Upper lobe of left lung (tissue), 6 donors: ENCODE data around the gene LRRC43. TPM values are rescaled to one million over a fixed set of nuclear protein-coding genes. Genes with fewer than 3 reads are reported as not detected.

Experiments used
- ATAC-seq, 2 donors: fragments of 200-7000 bp; cut with Tn5 transposase; one replicate each; pipeline ENCODE4 v1.9.1; 2022; ENCODE audit warnings: mild to moderate bottlenecking in 2 of 2, moderate library complexity in 2 of 2; ENCODE audit not compliant: low FRiP score in 2 of 2
- DNase-seq, 2 donors: peaks; one replicate each; pipeline ENCODE4 v3.0.0-alpha.2; 2019 to 2020
- H3K27ac ChIP-seq, 4 donors: fragments of 200-600 bp; sonication (generic); one replicate each; pipeline ENCODE4 v1.5.1; 2016 to 2019
- H3K27me3 ChIP-seq, 4 donors: fragments of 200-600 bp; sonication (generic); one replicate each; pipeline ENCODE4 v1.5.1; 2017 to 2019
- H3K36me3 ChIP-seq, 4 donors: fragments of 200-600 bp; sonication (generic); one replicate each; pipeline ENCODE4 v1.5.1; 2016 to 2019
- H3K4me1 ChIP-seq, 4 donors: fragments of 200-600 bp; sonication (generic); one replicate each; pipeline ENCODE4 v1.5.1; 2018 to 2019
- H3K4me3 ChIP-seq, 4 donors: fragments of 200-600 bp; sonication (generic); one replicate each; pipeline ENCODE4 v1.5.1; 2017 to 2019; ENCODE audit warnings: mild to moderate bottlenecking in 2 of 4, moderate library complexity in 1 of 4
- H3K9me3 ChIP-seq, 4 donors: fragments of 200-600 bp; sonication (generic); one replicate each; pipeline ENCODE4 v1.5.1; 2018 to 2019
- EP300 ChIP-seq, 4 donors: sonication (generic); formaldehyde crosslinking; IDR thresholded peaks; one replicate each; pipeline ENCODE4 v1.5.1; 2017; ENCODE audit warnings: antibody characterized with exemption in 4 of 4, control low read depth in 2 of 4
- POLR2A ChIP-seq, 4 donors: fragments of 450-650 bp; IDR thresholded peaks; one replicate each; pipeline ENCODE4 v1.5.1; 2016 to 2017; ENCODE audit warnings: antibody characterized with exemption in 4 of 4, mild to moderate bottlenecking in 2 of 4
- POLR2AphosphoS5 ChIP-seq, 2 donors: sonication (generic); formaldehyde crosslinking; IDR thresholded peaks; one replicate each; pipeline ENCODE4 v1.5.1; 2017; ENCODE audit warnings: antibody characterized with exemption in 2 of 2
- WGBS, 2 donors: methylation state at CpG; one replicate each; pipeline ENCODE4 v1.1.5; 2017 to 2018; 5-methylcytosine and 5-hydroxymethylcytosine counted together
- total RNA-seq, 6 donors: library from RNA; depleted of rRNA in 4 of 6; stranded (reverse); fragments of >200 nt in 4 of 6; gene quantifications; one replicate each; pipeline versions ENCODE4 v1.1.0 to v1.2.1, GENCODE V29; 2016 to 2021
- TF ChIP-seq, protein P1 (sequence below), 6 experiments: fragments of 450-650 bp in 4 of 6; fragments of 200-600 bp in 2 of 6; sonication (generic) in 2 of 6; IDR thresholded peaks; one replicate each; pipeline ENCODE4 v1.5.1; 2016 to 2019; ENCODE audit warnings: antibody characterized with exemption in 6 of 6
- donor health status: DM: no; HTN: no; CAD: no; lungs with moderate emphysema.
- donor health status: DM: no; HTN: yes; CAD: no; lungs with severe emphysema.

The LRRC43 gene
- total RNA-seq, 6 donors from 2014 or later = 0.72 to 13.6 (median 5.5) TPM

DNA sequence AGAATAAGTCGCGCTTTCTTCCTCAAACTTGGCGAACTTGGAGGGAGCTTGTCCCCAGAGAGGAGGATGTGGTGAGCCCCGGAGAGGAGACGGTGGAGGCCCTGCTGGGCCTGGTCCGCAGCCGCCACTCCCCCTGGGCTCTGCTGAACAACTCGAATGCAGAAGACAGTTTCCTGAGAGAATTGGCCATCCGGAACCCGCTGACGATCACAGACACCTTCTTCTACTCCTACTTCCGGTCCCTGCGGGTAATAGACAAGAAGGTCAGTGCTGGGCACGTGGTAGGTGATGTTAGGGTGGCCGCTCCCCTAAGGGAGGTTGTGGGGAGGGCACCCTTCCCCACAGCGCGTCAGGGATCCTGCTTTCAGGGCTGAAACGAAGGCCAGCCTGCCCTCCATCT, 1.6 kb downstream of the LRRC43 start:
- 68 to 80% methylated on average over 18 of the region's 18 CpGs for WGBS, 2 donors

DNA sequence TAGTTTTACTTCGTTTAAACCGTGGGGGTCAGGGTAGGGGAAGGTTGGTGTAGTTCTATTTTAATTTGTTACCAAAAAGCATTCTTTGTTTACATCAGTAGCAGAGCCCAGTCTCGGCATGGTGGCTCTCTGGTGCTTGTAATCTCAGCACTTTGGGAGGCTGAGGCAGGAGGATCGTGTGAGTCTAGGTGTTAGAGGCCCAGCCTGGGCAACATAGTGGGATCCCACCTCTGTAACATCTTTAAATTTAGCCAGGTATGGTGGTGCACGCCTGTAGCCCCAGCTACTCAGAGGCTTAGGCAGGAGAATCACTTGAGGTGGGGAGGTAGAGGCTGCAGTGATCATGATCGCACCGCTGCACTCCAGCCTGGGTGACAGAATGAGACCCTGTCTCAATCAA, 2.2 kb downstream of the LRRC43 start:
- no peak overlapping the region for H3K4me3 ChIP-seq
- H3K4me1 ChIP-seq = peaks cover 0 to 13% (median 8%) of the 10 kb centered on the region in 4 donors
- no peak for ATAC-seq
- TF ChIP-seq POLR2AphosphoS5 (IDR thresholded peaks at IDR 0.05) = no peak
- no peak for TF ChIP-seq EP300 (IDR thresholded peaks at IDR 0.05)
- no peak for TF ChIP-seq POLR2A (IDR thresholded peaks at IDR 0.05)
- TF ChIP-seq, protein P1, sequence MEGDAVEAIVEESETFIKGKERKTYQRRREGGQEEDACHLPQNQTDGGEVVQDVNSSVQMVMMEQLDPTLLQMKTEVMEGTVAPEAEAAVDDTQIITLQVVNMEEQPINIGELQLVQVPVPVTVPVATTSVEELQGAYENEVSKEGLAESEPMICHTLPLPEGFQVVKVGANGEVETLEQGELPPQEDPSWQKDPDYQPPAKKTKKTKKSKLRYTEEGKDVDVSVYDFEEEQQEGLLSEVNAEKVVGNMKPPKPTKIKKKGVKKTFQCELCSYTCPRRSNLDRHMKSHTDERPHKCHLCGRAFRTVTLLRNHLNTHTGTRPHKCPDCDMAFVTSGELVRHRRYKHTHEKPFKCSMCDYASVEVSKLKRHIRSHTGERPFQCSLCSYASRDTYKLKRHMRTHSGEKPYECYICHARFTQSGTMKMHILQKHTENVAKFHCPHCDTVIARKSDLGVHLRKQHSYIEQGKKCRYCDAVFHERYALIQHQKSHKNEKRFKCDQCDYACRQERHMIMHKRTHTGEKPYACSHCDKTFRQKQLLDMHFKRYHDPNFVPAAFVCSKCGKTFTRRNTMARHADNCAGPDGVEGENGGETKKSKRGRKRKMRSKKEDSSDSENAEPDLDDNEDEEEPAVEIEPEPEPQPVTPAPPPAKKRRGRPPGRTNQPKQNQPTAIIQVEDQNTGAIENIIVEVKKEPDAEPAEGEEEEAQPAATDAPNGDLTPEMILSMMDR (IDR thresholded peaks at IDR 0.05) = no peak
- H3K36me3 ChIP-seq = no peaks in the 10 kb centered on the region
- H3K9me3 ChIP-seq = no peaks in the 10 kb centered on the region
- WGBS, 2 donors = 95 to 98% methylated on average over 7 of the region's 7 CpGs
- no peak overlapping the region for H3K27ac ChIP-seq
- H3K27me3 ChIP-seq = peaks cover 0 to 2% (median 0%) of the 10 kb centered on the region in 4 donors
- no peak for DNase-seq

More for the DNA sequence above, 1.6 kb downstream of the LRRC43 start:
- H3K9me3 ChIP-seq = no peaks in the 10 kb centered on the region
- peaks cover 0 to 13% (median 8%) of the 10 kb centered on the region in 4 donors for H3K4me1 ChIP-seq
- H3K27ac ChIP-seq = no peak overlapping the region
- no peak for DNase-seq
- H3K27me3 ChIP-seq = peaks cover 0 to 2% (median 0%) of the 10 kb centered on the region in 4 donors
- H3K36me3 ChIP-seq = no peaks in the 10 kb centered on the region
- H3K4me3 ChIP-seq = no peak overlapping the region
- TF ChIP-seq POLR2AphosphoS5 (IDR thresholded peaks at IDR 0.05) (no peak), EP300 (IDR thresholded peaks at IDR 0.05) (no peak), POLR2A (IDR thresholded peaks at IDR 0.05) (no peak)
- TF ChIP-seq, protein P1 (IDR thresholded peaks at IDR 0.05) = no peak
- no peak for ATAC-seq

DNA sequence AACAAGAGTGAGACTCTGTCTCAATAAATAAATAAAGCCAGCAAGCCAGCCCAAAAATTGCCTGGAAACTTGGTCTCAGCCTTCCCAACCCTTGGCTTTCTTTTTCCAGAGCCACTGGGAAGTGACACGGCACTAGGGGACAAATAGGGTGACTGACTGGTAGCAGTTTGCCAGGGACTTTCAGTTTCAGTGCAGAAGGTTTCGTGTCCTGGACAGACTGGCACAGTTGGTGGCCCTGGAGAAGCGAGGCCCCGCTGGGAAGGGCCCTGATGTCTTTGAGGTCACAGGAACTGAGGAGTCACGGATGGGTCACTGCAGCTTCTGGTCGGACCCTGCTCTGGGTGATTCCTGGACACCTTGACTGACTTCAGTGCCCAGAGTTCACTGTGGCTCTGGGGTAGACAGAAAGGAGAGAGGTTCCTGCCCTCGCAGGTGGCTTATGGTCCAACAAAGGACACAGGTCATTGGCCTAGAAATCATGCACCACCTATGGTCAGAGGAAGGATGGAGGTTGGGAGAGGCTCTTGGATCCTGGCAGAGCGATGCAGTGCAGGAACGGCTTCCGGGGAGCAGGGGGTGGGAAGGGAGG, 2.7 kb downstream of the LRRC43 start:
- 83 to 88% methylated on average over 6 to 10 of the region's 10 CpGs for WGBS, 2 donors
- DNase-seq (no peak), ATAC-seq (no peak)
- Histone ChIP-seq H3K27ac (no peak overlapping the region), H3K9me3 (no peaks in the 10 kb centered on the region), H3K4me1 (peaks cover 0 to 13% (median 8%) of the 10 kb centered on the region in 4 donors), H3K4me3 (no peak overlapping the region), H3K27me3 (peaks cover 0 to 2% (median 0%) of the 10 kb centered on the region in 4 donors), H3K36me3 (no peaks in the 10 kb centered on the region)
- TF ChIP-seq POLR2AphosphoS5 (IDR thresholded peaks at IDR 0.05) = no peak
- TF ChIP-seq EP300 (IDR thresholded peaks at IDR 0.05) = no peak

DNA sequence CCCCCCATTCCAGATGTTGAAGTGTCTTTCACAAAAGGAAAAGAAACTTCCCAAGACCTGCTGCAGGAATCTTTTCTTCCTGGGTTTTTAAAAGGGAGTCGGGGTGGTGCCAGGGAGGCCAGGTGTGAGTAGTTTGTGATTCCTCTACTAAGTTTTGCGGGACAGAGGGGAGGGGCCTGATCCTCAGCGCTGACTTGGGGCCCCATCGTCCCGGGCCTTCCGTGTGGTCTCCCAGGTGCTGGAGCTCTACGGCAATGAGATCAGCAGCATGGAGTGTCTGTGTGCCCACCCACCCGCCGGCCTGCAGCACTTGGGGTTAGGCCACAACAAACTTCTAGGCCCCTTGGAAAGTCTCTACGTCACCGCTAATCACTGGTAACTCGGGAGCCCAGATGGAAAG, 4.5 kb downstream of the LRRC43 start:
- Histone ChIP-seq H3K9me3 (no peaks in the 10 kb centered on the region), H3K4me1 (peaks cover 0 to 13% (median 8%) of the 10 kb centered on the region in 4 donors), H3K36me3 (no peaks in the 10 kb centered on the region), H3K4me3 (no peak overlapping the region), H3K27me3 (peaks cover 0 to 2% (median 0%) of the 10 kb centered on the region in 4 donors), H3K27ac (no peak overlapping the region)
- no peak for TF ChIP-seq POLR2AphosphoS5 (IDR thresholded peaks at IDR 0.05)
- no peak for TF ChIP-seq POLR2A (IDR thresholded peaks at IDR 0.05)
- TF ChIP-seq, protein P1 (IDR thresholded peaks at IDR 0.05) = no peak
- no peak for TF ChIP-seq EP300 (IDR thresholded peaks at IDR 0.05)
- 82 to 85% methylated on average over 12 of the region's 12 CpGs for WGBS, 2 donors
- ATAC-seq = no peak
- no peak for DNase-seq

DNA sequence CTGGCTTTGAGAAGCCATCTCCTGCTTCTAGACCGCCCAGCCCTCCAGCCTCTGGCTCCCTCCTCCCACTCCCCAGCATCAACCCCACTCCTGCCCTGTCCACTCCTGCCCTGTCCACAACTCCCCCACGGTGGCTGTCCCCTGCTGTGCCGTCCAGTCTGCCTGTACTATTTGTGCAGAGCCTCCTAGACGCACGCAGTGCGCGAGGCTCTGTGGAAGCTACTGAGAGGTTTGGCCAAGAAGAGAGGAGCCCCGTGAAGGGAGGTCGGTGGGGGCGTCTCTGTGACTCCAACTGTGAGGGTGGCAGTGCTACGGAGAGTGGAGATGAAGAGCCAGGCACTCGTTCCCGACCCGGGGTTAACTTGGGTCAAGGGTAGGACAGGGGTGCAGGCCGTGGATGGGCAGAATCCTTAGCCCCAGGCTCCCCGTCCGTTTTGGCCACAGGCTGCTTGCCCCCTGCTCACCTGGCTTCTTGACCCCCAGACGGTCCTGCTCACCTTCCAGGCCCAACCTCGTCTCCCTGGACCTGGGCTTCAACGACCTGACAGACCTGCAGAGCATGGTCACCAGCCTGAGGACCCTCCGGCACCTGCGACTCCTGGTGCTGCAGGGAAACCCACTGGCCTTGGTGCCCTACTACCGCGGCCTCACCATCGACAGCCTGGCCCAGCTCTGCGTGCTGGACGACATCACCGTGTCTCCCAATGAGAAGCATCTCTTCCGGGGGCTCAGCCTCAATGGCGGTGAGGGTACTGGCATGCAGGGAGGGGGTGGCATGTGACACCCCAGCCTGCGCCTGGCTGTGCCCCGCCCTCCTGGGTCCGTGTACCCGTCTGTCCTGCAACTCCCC, 6.9 kb downstream of the LRRC43 start:
- H3K4me3 ChIP-seq = no peak overlapping the region
- 82 to 89% methylated on average over 26 to 34 of the region's 34 CpGs for WGBS, 2 donors
- no peaks in the 10 kb centered on the region for H3K27me3 ChIP-seq
- no peaks in the 10 kb centered on the region for H3K36me3 ChIP-seq
- no peaks in the 10 kb centered on the region for H3K9me3 ChIP-seq
- peak in 1 of 2 donors; percentile 73 for DNase-seq
- H3K4me1 ChIP-seq = no peaks in the 10 kb centered on the region
- TF ChIP-seq POLR2AphosphoS5 (IDR thresholded peaks at IDR 0.05) (no peak), POLR2A (IDR thresholded peaks at IDR 0.05) (no peak), EP300 (IDR thresholded peaks at IDR 0.05) (no peak)
- TF ChIP-seq, protein P1 (IDR thresholded peaks at IDR 0.05) = no peak
- H3K27ac ChIP-seq = no peak overlapping the region
- no peak for ATAC-seq
